ENCODE data around the gene MRPS23.
A peak's percentile ranks its signal among the peaks of the same experiment; 100 is the strongest.
"Not testable (repeated sequence)": the region's sequence is repeated elsewhere in the genome, so short reads cannot be mapped to it uniquely, and the experiment has no call there.

The MRPS23 gene

DNA sequence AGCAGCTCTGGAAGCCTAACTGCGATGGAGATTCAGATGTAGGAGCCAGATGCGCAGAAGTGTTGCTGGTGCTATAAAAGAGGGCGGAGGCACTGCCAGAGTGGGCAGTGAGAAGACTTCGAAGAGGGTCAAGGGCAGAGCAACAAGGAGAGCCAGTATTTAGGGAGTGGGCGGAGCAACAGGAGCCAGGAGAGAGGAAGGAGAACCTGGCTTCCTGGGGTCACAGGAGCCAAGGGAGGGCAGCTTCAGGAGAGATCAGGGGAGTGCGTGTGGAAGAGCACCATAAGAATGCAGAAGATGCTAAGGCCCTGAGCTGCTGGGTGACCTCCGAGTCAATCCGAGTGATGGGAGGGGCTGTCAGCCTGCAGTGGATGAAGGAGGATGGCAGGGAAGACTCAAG lies 14.4 kb upstream of the MRPS23 start:
- no peak for DNase-seq (ENCODE audit: low read depth in 3 of 3)

- no peak for DNase-seq (ENCODE audit: low read depth in 3 of 3)
These were observed 13.1 kb upstream of the MRPS23 start for GRCh38 chr17:57862694-57863667.

- DNase-seq (ENCODE audit: low read depth in 3 of 3): no peak
These were observed 12.2 kb upstream of the MRPS23 start for GRCh38 chr17:57861790-57862693.

DNA sequence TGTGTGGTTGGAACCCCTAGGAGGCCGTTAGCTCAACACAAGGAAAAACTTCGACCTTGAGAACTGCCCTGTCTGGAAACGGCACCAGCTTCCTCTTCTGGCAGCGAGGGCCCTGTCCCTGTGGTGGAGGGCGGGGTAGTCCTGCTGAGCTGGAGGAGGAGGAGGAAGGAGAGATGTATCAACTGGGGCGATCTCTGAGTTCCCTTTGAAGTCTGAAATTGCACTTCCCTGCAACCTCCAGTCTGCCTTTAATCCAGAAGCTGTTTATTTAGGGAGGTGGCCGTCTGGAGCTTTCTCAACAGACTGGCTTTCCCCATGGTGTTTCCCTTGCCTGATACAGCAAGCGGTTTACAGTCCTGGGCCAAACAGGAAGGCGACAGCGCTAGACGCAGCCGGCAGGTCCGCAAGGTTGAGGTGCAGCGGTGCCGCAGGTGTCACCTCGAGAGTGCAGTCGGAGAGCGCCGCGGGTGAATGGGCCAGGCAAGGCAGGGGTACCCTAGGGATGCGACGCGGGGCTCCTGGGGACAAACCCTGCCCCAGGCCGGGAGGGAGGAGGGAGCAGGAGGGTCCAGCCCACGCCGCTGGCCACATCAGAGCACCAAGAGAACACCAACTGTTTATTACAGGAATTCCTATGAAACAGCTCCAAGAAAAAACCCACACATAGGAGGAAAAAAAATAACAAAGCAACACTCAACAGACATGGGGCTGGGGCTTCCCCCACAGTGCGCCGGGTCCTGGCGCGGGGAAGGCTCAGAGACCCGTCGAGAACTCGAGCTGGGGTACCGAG lies 11.4 kb upstream of the MRPS23 start:
- peak in 1 of 3 experiments; percentile 24 for DNase-seq (ENCODE audit: low read depth in 3 of 3)

GRCh38 chr17:57860414-57860999 lies 10.7 kb upstream of the MRPS23 start:
- no peak for DNase-seq (ENCODE audit: low read depth in 3 of 3)

- no peak for DNase-seq (ENCODE audit: low read depth in 3 of 3)
These were observed 10.0 kb upstream of the MRPS23 start for GRCh38 chr17:57859601-57860413.

DNA sequence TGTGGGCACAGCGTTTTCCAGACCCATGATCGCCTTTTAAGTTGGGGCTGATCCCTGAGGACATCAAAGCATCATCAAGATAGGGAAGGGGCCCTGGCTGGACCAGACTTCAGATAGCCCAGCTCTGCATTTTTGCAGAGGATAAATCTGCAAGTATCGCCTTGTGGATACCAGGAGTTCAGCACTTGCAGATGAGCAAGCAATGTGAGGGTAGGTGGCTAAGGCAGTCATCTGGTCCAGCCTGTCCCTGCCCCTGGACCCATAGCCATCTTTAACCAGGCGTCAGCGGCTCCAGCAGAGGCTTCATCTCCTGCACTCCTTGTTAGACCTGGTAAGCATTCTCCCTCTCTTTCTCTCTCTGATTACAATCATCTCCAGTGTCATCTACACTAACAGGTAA lies 9.0 kb upstream of the MRPS23 start:
- DNase-seq (ENCODE audit: low read depth in 3 of 3): no peak

GRCh38 chr17:57856792-57857620 lies 7.2 kb upstream of the MRPS23 start:
- DNase-seq (ENCODE audit: low read depth in 3 of 3): no peak

- DNase-seq (ENCODE audit: low read depth in 3 of 3): no peak
These were observed 5.7 kb upstream of the MRPS23 start for GRCh38 chr17:57855391-57856035.

- no peak for DNase-seq (ENCODE audit: low read depth in 3 of 3)
These were observed 3.9 kb upstream of the MRPS23 start for GRCh38 chr17:57853695-57854094.

DNA sequence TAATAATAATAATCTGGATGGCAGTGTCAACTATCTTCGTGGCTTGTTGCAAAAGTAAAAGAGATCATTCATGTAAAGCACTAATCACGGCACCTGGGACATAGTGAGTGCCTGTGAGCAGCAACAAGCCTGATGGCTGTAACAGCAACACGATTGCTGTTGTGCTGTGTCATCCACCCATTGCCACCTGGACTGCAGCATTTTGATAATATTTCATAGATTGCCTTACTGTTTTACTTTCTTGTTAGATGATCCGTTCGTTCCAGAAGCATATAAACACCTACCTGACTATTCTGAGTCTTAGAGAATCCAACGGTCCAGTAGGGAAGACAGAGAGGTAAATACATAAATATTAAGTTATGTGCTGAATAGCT lies 3.1 kb upstream of the MRPS23 start:
- no peak for DNase-seq (ENCODE audit: low read depth in 3 of 3)

- no peak for DNase-seq (ENCODE audit: low read depth in 3 of 3)
These were observed 2.5 kb upstream of the MRPS23 start for GRCh38 chr17:57852092-57852954.

- no peak for DNase-seq (ENCODE audit: low read depth in 3 of 3)
These were observed 526 bp downstream of the MRPS23 start for GRCh38 chr17:57849163-57849873.

DNA sequence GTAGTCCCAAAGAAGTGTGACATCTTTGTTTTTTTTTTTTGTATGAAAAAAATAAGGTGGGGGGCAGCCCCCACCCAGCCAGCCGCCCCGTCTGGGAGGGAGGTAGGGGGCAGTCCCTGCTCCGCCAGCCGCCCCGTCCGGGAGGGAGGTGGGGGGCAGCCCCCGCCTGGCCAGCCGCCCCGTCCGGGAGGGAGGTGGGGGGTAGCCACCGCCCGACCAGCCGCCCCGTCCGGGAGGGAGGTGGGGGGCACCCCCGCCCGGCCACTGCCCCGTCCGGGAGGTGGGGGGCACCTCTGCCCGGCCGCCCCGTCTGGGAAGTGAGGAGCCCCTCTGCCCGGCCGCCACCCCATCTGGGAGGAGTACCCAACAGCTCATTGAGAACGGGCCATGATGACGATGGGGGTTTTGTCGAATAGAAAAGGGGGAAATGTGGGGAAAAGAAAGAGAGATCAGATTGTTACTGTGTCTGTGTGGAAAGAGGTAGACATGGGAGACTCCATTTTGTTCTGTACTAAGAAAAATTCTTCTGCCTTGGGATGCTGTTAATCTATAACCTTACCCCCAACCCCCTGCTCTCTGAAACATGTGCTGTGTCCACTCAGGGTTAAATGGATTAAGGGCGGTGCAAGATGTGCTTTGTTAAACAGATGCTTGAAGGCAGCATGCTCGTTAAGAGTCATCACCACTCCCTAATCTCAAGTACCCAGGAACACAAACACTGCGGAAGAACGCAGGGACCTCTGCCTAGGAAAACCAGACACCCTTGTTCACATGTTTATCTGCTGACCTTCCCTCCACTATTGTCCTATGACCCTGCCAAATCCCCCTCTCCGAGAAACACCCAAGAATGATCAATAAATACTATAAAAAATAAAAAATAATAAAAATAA lies 3.5 kb downstream of the MRPS23 start:
- not testable (repeated sequence) for DNase-seq (ENCODE audit: low read depth in 3 of 3)

- DNase-seq (ENCODE audit: low read depth in 3 of 3): no peak
These were observed 7.6 kb downstream of the MRPS23 start for GRCh38 chr17:57842280-57842679.

DNA sequence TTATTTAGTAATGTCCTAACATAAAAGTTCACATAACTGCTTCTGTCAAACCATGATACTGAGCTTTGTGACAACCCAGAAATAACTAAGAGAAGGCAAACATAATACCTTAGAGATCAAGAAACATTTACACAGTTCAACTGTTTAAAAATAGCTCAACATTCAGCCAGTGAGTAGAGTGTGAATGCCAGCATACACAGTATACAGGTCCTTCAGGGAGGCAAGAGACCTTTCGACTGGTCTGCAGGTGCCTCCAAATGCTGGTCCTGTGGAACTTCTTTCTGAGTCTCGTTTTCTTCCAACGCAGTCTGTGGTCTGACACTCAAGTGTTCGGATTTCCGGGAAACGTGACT lies 10.3 kb downstream of the MRPS23 start:
- no peak for DNase-seq (ENCODE audit: low read depth in 3 of 3)
